COLO668 (cell line): ENCODE results near the gene CLTC.
A peak's percentile ranks its signal among the peaks of the same experiment; 100 is the strongest.
"Not testable (repeated sequence)": the region's sequence is repeated elsewhere in the genome, so short reads cannot be mapped to it uniquely, and the experiment has no call there.

ENCODE experiments used
- DNase-seq: peaks from one replicate; lab custom pipeline; 2025; ENCODE audit not compliant: unreplicated experiment; lab: John Stamatoyannopoulos, UW

CLTC gene

GRCh38 chr17:59633658-59634359 is 14.1 kb downstream of the CLTC start:
- DNase-seq: no peak

DNA sequence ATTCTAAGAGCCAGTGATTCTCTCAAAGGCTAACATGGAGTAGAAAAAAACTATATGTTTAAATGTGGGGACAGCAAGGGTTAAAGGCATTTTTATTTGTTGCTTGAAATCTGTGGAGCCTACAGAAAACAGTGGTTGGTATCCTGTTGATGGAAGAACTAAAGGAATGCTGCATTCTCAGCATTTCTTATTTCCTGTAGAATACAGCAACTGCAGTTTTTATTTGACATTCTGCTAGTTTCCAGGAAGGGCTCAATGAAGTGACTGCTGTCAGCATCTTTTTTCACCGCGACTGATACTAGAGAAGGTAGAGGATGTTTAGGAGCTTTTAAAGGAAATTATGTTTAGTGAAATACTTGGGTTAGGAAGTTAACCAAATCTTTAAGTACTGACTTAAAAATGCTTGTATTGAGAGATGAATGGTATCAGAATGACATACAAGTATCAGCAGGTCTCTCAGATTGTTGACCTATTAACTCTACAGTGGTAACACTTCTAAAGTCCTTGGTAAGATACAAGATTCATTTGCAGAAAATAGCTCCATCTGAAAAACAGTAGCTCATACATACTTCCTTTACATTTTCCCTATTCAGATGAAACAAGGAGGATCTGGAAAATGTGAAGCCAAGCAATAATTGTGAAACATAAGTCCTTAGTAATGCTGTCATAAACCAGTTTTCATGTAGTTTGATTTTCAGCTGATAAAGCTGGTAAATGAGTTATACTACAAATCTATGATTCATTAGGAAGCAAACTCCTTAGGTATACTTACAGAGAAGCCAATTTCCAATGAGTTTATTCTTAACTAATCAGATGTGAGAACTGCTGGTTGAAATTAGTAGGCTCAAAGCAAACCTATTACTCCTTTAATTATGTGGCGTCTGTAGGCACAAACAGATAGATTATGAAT is 15.2 kb downstream of the CLTC start:
- DNase-seq: no peak

GRCh38 chr17:59637611-59638310 is 18.1 kb downstream of the CLTC start:
- no peak for DNase-seq

- no peak for DNase-seq
Observed at GRCh38 chr17:59638553-59638952, 18.9 kb downstream of the CLTC start.

GRCh38 chr17:59641799-59642484 is 22.2 kb downstream of the CLTC start:
- no peak for DNase-seq

GRCh38 chr17:59642565-59642964 is 22.9 kb downstream of the CLTC start:
- DNase-seq: no peak

GRCh38 chr17:59643159-59644140 is 23.8 kb downstream of the CLTC start:
- no peak for DNase-seq

DNA sequence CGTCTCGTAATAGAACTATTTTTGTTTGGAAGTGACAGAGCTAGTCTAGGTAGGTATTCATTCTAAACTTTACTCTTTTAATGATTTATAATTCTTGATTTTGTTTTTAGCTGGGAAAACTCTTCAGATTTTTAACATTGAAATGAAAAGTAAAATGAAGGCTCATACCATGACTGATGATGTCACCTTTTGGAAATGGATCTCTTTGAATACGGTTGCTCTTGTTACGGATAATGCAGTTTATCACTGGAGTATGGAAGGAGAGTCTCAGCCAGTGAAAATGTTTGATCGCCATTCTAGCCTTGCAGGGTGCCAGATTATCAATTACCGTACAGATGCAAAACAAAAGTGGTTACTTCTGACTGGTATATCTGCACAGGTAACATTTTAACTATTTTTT is 27.6 kb downstream of the CLTC start:
- DNase-seq: no peak

DNA sequence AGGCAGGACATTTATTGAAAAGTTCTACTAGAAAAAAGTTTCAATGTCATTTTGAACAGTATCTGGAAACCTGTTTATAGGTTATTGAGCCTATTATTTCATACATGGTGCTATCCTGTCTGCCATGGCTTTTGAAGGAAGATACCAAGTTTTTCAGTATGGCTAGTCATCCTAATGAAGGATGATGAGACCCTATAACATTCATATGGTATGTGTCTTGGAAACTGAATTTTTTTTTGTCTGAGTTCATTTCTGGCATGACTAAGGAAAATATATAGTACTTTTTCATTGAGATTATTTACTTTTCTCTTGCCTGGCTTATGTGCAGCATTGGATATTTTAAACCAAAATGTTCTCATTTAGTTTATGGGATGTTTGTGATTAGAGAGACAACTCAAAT is 30.2 kb downstream of the CLTC start:
- no peak for DNase-seq

GRCh38 chr17:59650642-59651041 is 30.9 kb downstream of the CLTC start:
- no peak for DNase-seq

DNA sequence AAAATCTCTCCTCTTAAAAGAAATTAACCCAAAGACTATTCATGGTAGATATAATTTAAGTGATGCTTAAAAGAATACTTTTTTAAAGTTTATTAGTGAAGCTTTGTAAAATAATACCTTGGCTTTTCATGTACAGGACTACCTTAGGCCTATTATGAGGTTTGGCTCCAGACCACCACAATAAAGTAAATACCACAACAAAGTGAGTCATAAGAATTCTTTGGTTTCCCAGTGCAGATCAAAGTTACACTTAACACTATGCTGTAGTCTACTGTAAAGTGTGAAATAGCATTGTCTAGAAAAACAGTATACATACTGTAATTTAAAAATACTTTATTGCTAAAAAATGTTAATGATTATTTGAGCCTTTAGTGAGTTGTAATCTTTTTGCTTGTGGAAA is 31.7 kb downstream of the CLTC start:
- DNase-seq: no peak

DNA sequence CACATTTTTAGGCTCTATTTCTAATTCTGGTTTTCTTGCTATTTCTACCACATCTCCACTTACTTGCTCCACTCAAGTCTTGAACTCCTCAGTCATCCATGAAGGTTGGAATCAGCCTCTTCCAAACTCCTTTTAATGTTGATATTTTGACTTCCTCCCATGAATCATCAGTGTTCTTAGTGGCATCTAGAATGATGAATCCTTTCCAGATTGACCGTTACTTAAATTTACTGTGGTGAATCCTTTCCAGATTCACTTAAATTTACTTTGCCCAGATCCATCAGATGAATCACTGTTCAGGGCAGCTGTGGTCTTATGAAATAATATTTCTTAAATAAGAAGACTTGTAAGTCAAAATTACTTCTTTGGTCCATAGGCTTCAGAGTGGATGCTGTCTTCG is 32.4 kb downstream of the CLTC start:
- DNase-seq: no peak

GRCh38 chr17:59656624-59657023 is 36.9 kb downstream of the CLTC start:
- not testable (repeated sequence) for DNase-seq

- peak; percentile 6 for DNase-seq
Observed at GRCh38 chr17:59666235-59666634, 46.5 kb downstream of the CLTC start.

GRCh38 chr17:59668816-59669215 is 49.1 kb downstream of the CLTC start:
- DNase-seq: no peak

DNA sequence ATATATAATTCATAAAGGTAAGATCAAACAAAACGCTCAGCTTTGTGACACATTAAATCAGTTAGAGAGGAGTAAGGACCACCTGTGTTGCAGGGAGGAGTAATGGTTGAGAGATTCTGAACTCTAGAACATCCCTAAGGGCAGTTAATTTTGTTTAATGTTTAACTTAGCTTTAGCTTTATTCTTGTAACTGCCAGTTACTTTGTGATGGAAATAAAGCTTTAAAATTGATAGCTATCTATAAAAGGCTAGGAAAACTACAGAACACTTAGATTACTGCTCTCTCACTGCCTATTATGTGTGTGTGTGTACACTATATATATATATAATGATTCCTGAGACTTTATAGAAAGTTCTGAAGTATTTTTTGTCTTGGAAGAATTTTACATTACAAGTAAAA is 49.7 kb downstream of the CLTC start:
- DNase-seq: no peak

GRCh38 chr17:59669944-59670343 is 50.2 kb downstream of the CLTC start:
- DNase-seq: no peak

DNA sequence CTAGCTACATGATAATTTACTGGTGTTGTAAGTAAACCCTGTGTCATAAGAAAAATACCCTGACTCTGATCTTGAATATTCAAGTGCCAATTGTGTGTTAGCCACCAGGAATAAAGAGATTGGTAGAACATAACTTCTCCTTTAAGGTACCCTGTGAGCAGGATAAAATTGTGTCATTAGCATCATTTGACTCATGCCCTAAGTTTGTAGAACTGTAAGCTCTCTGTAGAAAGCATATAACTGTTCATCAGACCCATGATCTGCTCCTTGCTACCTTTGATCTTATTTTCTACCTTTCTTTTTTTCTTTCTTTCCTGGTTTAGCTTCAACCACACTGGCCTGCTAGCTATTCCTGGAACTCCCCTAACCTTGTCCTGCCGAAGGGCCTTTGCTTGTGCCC is 51.7 kb downstream of the CLTC start:
- no peak for DNase-seq

GRCh38 chr17:59675231-59675630 is 55.5 kb downstream of the CLTC start:
- DNase-seq: no peak

DNA sequence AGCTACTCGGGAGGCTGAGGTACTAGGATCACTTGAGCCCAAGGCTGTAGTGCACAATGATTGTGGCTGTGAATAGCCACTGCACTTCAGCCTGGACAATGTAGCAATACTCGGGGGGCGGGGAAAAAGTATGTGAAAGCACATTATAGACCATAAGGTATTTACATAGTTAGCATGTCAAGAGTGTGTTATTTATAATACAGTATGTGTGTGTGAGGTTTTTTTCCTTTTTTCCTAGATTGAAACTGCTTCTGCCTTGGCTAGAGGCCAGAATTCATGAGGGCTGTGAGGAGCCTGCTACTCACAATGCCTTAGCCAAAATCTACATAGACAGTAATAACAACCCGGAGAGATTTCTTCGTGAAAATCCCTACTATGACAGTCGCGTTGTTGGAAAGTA is 57.0 kb downstream of the CLTC start:
- DNase-seq: no peak
